ENCODE results near the gene RNF7.
A peak's percentile ranks its signal among the peaks of the same experiment; 100 is the strongest.

RNF7 gene

DNA sequence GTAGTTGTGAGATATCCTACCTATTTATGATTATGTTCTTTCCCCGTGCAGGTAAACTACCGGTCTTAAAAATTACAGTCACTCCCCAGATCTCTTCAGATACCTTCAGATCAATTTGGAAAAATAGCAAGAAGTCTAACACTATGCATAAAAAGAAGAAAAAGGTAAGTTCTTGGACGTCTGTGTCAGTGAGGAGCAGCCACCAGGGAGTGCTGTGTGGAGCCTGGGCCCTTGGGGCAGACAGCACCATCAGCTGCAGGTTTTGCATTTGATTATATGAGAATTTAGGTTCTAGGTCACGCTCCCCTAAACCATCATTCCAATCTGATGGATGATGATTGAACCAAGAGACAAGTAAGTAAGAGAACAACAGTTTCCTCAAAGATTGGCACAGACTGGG lies 8.9 kb upstream of the RNF7 start:
- ChIA-PET CTCF (interaction anchor here (1.7 to 2.0 kb wide), 2 partner anchors 10 to 51 kb away, joined by 4 read pairs; partner anchors contain the start of gene RNF7), POLR2A (no interaction called here)
- H3K4me1 ChIP-seq (ENCODE audit: control extremely low read depth in 1 of 4, control insufficient read depth in 4 of 4, insufficient read depth in 4 of 4, low read length in 3 of 4), result no peaks in the 10 kb centered on the region
- 76% methylated on average over 2 of the region's 4 CpGs for WGBS (ENCODE audit: insufficient coverage)
- H3K27ac ChIP-seq (ENCODE audit: insufficient read depth in 1 of 2, low read depth in 1 of 2, low read length in 2 of 2, poor library complexity in 1 of 2, severe bottlenecking in 2 of 2), result no peak overlapping the region
- DNase-seq, result peak in 2 of 3 donors; percentile 21 to 22
- no peaks in the 10 kb centered on the region for H3K36me3 ChIP-seq (ENCODE audit: control insufficient read depth in 4 of 4, insufficient read depth in 4 of 4, low read length in 3 of 4)
- no peaks in the 10 kb centered on the region for H3K9me3 ChIP-seq (ENCODE audit: control extremely low read depth in 1 of 5, control insufficient read depth in 4 of 5, insufficient read depth in 2 of 5, low read depth in 1 of 5, low read length in 4 of 5)
- H3K4me3 ChIP-seq (ENCODE audit: control insufficient read depth in 1 of 7, extremely low read depth in 1 of 7, insufficient read depth in 4 of 7, low read depth in 2 of 7, low read length in 6 of 7), result no peak overlapping the region
- H3K27me3 ChIP-seq (replicated peaks in 2 of 5; ENCODE audit: control insufficient read depth in 4 of 5, insufficient read depth in 5 of 5, low read length in 4 of 5), result no peaks in the 10 kb centered on the region

GRCh38 chr3:141735176-141735575 lies 2.9 kb upstream of the RNF7 start:
- Histone ChIP-seq H3K27me3 (replicated peaks in 2 of 5; ENCODE audit: control insufficient read depth in 4 of 5, insufficient read depth in 5 of 5, low read length in 4 of 5) (no peaks in the 10 kb centered on the region), H3K4me3 (ENCODE audit: control insufficient read depth in 1 of 7, extremely low read depth in 1 of 7, insufficient read depth in 4 of 7, low read depth in 2 of 7, low read length in 6 of 7) (no peak overlapping the region), H3K36me3 (ENCODE audit: control insufficient read depth in 4 of 4, insufficient read depth in 4 of 4, low read length in 3 of 4) (no peaks in the 10 kb centered on the region), H3K27ac (ENCODE audit: insufficient read depth in 1 of 2, low read depth in 1 of 2, low read length in 2 of 2, poor library complexity in 1 of 2, severe bottlenecking in 2 of 2) (no peak overlapping the region), H3K9me3 (ENCODE audit: control extremely low read depth in 1 of 5, control insufficient read depth in 4 of 5, insufficient read depth in 2 of 5, low read depth in 1 of 5, low read length in 4 of 5) (no peaks in the 10 kb centered on the region), H3K4me1 (ENCODE audit: control extremely low read depth in 1 of 4, control insufficient read depth in 4 of 4, insufficient read depth in 4 of 4, low read length in 3 of 4) (peaks cover 10 to 26% (median 17%) of the 10 kb centered on the region in 4 experiments)
- ChIA-PET CTCF (interaction anchor here (1.4 to 2.0 kb wide), 2 partner anchors 140 to 179 kb away, joined by 3 to 8 read pairs; no protein-coding TSS in a partner anchor), POLR2A (no interaction called here)
- no peak for DNase-seq

DNA sequence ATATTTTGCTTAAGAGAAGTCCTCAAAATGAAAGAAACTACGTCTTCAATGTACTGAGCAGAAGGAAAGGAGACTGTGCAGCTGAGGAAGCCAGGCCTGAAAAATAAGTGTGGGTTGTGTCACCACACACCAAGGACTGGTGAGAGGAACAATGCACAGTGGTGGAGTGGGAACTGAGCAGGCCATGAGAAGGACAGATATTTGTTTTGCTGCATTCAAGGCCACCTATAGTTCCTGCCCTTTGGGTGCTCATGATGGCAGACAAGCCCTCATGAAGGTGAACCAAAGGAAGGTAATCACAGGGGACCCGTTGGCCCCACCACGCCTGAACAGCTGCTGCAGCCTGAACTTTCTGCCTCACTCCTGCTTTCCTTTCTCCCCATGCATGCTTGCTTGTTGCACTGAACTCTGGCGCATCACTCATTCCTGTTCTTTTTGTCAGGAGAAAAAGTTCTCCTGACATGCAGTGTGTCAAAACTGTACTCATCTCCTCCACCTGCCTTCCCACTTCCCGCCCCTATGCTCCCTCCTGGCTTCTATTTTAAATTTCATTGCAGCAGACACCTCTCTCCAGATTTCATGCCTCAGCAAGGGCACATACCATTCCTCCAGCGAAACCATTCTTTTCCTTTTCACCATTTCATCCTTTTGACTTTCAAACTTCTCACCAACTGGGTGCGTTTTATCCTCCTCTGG lies 2.2 kb upstream of the RNF7 start:
- ChIA-PET POLR2A (no interaction called here), CTCF (interaction anchor here (1.1 kb wide), 1 partner anchor 178 kb away, joined by 3 read pairs; no protein-coding TSS in a partner anchor)
- no peaks in the 10 kb centered on the region for H3K36me3 ChIP-seq (ENCODE audit: control insufficient read depth in 4 of 4, insufficient read depth in 4 of 4, low read length in 3 of 4)
- H3K27ac ChIP-seq (ENCODE audit: insufficient read depth in 1 of 2, low read depth in 1 of 2, low read length in 2 of 2, poor library complexity in 1 of 2, severe bottlenecking in 2 of 2), result no peak overlapping the region
- H3K9me3 ChIP-seq (ENCODE audit: control extremely low read depth in 1 of 5, control insufficient read depth in 4 of 5, insufficient read depth in 2 of 5, low read depth in 1 of 5, low read length in 4 of 5), result no peaks in the 10 kb centered on the region
- no peaks in the 10 kb centered on the region for H3K27me3 ChIP-seq (replicated peaks in 2 of 5; ENCODE audit: control insufficient read depth in 4 of 5, insufficient read depth in 5 of 5, low read length in 4 of 5)
- WGBS (ENCODE audit: insufficient coverage), result 96% methylated on average over 6 of the region's 7 CpGs
- H3K4me3 ChIP-seq (ENCODE audit: control insufficient read depth in 1 of 7, extremely low read depth in 1 of 7, insufficient read depth in 4 of 7, low read depth in 2 of 7, low read length in 6 of 7), result no peak overlapping the region
- no peak for DNase-seq
- peaks cover 16 to 33% (median 24%) of the 10 kb centered on the region in 4 experiments for H3K4me1 ChIP-seq (ENCODE audit: control extremely low read depth in 1 of 4, control insufficient read depth in 4 of 4, insufficient read depth in 4 of 4, low read length in 3 of 4)

- peak; percentile 14 to 63 (median 56) for DNase-seq
- Histone ChIP-seq H3K36me3 (ENCODE audit: control insufficient read depth in 4 of 4, insufficient read depth in 4 of 4, low read length in 3 of 4) (no peaks in the 10 kb centered on the region), H3K27ac (ENCODE audit: insufficient read depth in 1 of 2, low read depth in 1 of 2, low read length in 2 of 2, poor library complexity in 1 of 2, severe bottlenecking in 2 of 2) (peak overlapping the region in 1 of 2 experiments; percentile 7), H3K27me3 (replicated peaks in 2 of 5; ENCODE audit: control insufficient read depth in 4 of 5, insufficient read depth in 5 of 5, low read length in 4 of 5) (no peaks in the 10 kb centered on the region), H3K4me1 (ENCODE audit: control extremely low read depth in 1 of 4, control insufficient read depth in 4 of 4, insufficient read depth in 4 of 4, low read length in 3 of 4) (peaks cover 18 to 43% (median 29%) of the 10 kb centered on the region in 4 experiments), H3K4me3 (ENCODE audit: control insufficient read depth in 1 of 7, extremely low read depth in 1 of 7, insufficient read depth in 4 of 7, low read depth in 2 of 7, low read length in 6 of 7) (peak overlapping the region in 2 of 7 experiments; percentile 15 to 21), H3K9me3 (ENCODE audit: control extremely low read depth in 1 of 5, control insufficient read depth in 4 of 5, insufficient read depth in 2 of 5, low read depth in 1 of 5, low read length in 4 of 5) (no peaks in the 10 kb centered on the region)
- POLR2A ChIA-PET, result no interaction called here
- 68% methylated on average over 5 of the region's 10 CpGs for WGBS (ENCODE audit: insufficient coverage)
- CTCF ChIA-PET, result interaction anchor here (0.7 to 1.4 kb wide), 10 partner anchors 24 to 176 kb away, joined by 3 to 6 read pairs (median 3); no protein-coding TSS in a partner anchor
Measured at GRCh38 chr3:141737093-141737492, 1.0 kb upstream of the RNF7 start.

DNA sequence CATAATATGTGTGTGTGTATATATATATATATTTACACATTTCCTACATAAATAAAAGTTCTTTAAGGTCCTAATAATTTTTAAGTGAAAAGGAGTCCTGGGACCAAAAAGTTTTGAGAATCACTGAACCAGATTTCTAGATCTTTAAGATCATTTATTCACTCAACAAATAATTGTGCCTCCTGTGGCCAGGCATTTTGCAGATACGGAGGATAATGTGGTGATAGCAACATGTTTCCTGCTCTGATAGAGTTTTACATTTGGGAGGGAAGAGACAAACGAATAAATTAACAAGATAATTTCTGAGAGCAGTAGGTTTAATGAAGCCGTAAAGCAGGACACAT lies 448 bp upstream of the RNF7 start:
- ChIA-PET POLR2A (interaction anchor here (1.2 to 1.8 kb wide), 3 partner anchors 29 to 138 kb away, joined by 3 to 9 read pairs (median 4); no protein-coding TSS in a partner anchor), CTCF (interaction anchor here (0.8 to 3.4 kb wide), 19 partner anchors 15 to 175 kb away, joined by 3 to 22 read pairs (median 4); no protein-coding TSS in a partner anchor)
- Histone ChIP-seq H3K4me3 (ENCODE audit: control insufficient read depth in 1 of 7, extremely low read depth in 1 of 7, insufficient read depth in 4 of 7, low read depth in 2 of 7, low read length in 6 of 7) (peak overlapping the region in 6 of 7 experiments; percentile 31 to 98 (median 70)), H3K9me3 (ENCODE audit: control extremely low read depth in 1 of 5, control insufficient read depth in 4 of 5, insufficient read depth in 2 of 5, low read depth in 1 of 5, low read length in 4 of 5) (no peaks in the 10 kb centered on the region), H3K4me1 (ENCODE audit: control extremely low read depth in 1 of 4, control insufficient read depth in 4 of 4, insufficient read depth in 4 of 4, low read length in 3 of 4) (peaks cover 18 to 45% (median 29%) of the 10 kb centered on the region in 4 experiments), H3K36me3 (ENCODE audit: control insufficient read depth in 4 of 4, insufficient read depth in 4 of 4, low read length in 3 of 4) (peaks cover 0 to 3% (median 0%) of the 10 kb centered on the region in 4 experiments), H3K27me3 (replicated peaks in 2 of 5; ENCODE audit: control insufficient read depth in 4 of 5, insufficient read depth in 5 of 5, low read length in 4 of 5) (no peaks in the 10 kb centered on the region), H3K27ac (ENCODE audit: insufficient read depth in 1 of 2, low read depth in 1 of 2, low read length in 2 of 2, poor library complexity in 1 of 2, severe bottlenecking in 2 of 2) (peak overlapping the region in 1 of 2 experiments; percentile 95)
- DNase-seq, result no peak
- WGBS (ENCODE audit: insufficient coverage), result 0% methylated on average over 3 of the region's 3 CpGs

GRCh38 chr3:141738891-141739363 lies 829 bp downstream of the RNF7 start:
- Histone ChIP-seq H3K4me3 (ENCODE audit: control insufficient read depth in 1 of 7, extremely low read depth in 1 of 7, insufficient read depth in 4 of 7, low read depth in 2 of 7, low read length in 6 of 7) (peak overlapping the region; percentile 96 to 100 (median 99)), H3K27ac (ENCODE audit: insufficient read depth in 1 of 2, low read depth in 1 of 2, low read length in 2 of 2, poor library complexity in 1 of 2, severe bottlenecking in 2 of 2) (peak overlapping the region; percentile 78 to 95), H3K9me3 (ENCODE audit: control extremely low read depth in 1 of 5, control insufficient read depth in 4 of 5, insufficient read depth in 2 of 5, low read depth in 1 of 5, low read length in 4 of 5) (no peaks in the 10 kb centered on the region), H3K4me1 (ENCODE audit: control extremely low read depth in 1 of 4, control insufficient read depth in 4 of 4, insufficient read depth in 4 of 4, low read length in 3 of 4) (peaks cover 18 to 45% (median 29%) of the 10 kb centered on the region in 4 experiments), H3K27me3 (replicated peaks in 2 of 5; ENCODE audit: control insufficient read depth in 4 of 5, insufficient read depth in 5 of 5, low read length in 4 of 5) (no peaks in the 10 kb centered on the region), H3K36me3 (ENCODE audit: control insufficient read depth in 4 of 4, insufficient read depth in 4 of 4, low read length in 3 of 4) (peaks cover 0 to 8% (median 5%) of the 10 kb centered on the region in 4 experiments)
- WGBS (ENCODE audit: insufficient coverage), result 0% methylated on average over 8 of the region's 11 CpGs
- peak; percentile 38 to 82 (median 74) for DNase-seq
- ChIA-PET POLR2A (interaction anchor here (1.2 to 1.8 kb wide), 3 partner anchors 28 to 136 kb away, joined by 3 to 9 read pairs (median 4); no protein-coding TSS in a partner anchor), CTCF (interaction anchor here (0.6 to 3.4 kb wide), 36 partner anchors 10 to 201 kb away, joined by 3 to 22 read pairs (median 4); partner anchors contain the start of gene ATP1B3)

- Histone ChIP-seq H3K36me3 (ENCODE audit: control insufficient read depth in 4 of 4, insufficient read depth in 4 of 4, low read length in 3 of 4) (peaks cover 2 to 16% (median 9%) of the 10 kb centered on the region in 4 experiments), H3K4me3 (ENCODE audit: control insufficient read depth in 1 of 7, extremely low read depth in 1 of 7, insufficient read depth in 4 of 7, low read depth in 2 of 7, low read length in 6 of 7) (peak overlapping the region in 6 of 7 experiments; percentile 8 to 99 (median 98)), H3K9me3 (ENCODE audit: control extremely low read depth in 1 of 5, control insufficient read depth in 4 of 5, insufficient read depth in 2 of 5, low read depth in 1 of 5, low read length in 4 of 5) (no peaks in the 10 kb centered on the region), H3K4me1 (ENCODE audit: control extremely low read depth in 1 of 4, control insufficient read depth in 4 of 4, insufficient read depth in 4 of 4, low read length in 3 of 4) (peaks cover 18 to 45% (median 29%) of the 10 kb centered on the region in 4 experiments), H3K27ac (ENCODE audit: insufficient read depth in 1 of 2, low read depth in 1 of 2, low read length in 2 of 2, poor library complexity in 1 of 2, severe bottlenecking in 2 of 2) (peak overlapping the region; percentile 78 to 95), H3K27me3 (replicated peaks in 2 of 5; ENCODE audit: control insufficient read depth in 4 of 5, insufficient read depth in 5 of 5, low read length in 4 of 5) (no peaks in the 10 kb centered on the region)
- DNase-seq, result no peak
- 100% methylated on average over 1 of the region's 2 CpGs for WGBS (ENCODE audit: insufficient coverage)
- ChIA-PET POLR2A (interaction anchor here (1.5 kb wide), 1 partner anchor 56 kb away, joined by 4 read pairs; no protein-coding TSS in a partner anchor), CTCF (interaction anchor here (0.6 to 3.4 kb wide), 16 partner anchors 11 to 179 kb away, joined by 3 to 22 read pairs (median 4); no protein-coding TSS in a partner anchor)
Measured at GRCh38 chr3:141739731-141740130, 1.6 kb downstream of the RNF7 start.
